Measurements from ENCODE around the gene NCOR2.

The NCOR2 gene

GRCh38 chr12:124561231-124561630 lies 6.2 kb downstream of the NCOR2 start:
- DNase-seq (ENCODE audit: extremely low read depth, low read depth), result no peak
- TF ChIP-seq, protein P1, sequence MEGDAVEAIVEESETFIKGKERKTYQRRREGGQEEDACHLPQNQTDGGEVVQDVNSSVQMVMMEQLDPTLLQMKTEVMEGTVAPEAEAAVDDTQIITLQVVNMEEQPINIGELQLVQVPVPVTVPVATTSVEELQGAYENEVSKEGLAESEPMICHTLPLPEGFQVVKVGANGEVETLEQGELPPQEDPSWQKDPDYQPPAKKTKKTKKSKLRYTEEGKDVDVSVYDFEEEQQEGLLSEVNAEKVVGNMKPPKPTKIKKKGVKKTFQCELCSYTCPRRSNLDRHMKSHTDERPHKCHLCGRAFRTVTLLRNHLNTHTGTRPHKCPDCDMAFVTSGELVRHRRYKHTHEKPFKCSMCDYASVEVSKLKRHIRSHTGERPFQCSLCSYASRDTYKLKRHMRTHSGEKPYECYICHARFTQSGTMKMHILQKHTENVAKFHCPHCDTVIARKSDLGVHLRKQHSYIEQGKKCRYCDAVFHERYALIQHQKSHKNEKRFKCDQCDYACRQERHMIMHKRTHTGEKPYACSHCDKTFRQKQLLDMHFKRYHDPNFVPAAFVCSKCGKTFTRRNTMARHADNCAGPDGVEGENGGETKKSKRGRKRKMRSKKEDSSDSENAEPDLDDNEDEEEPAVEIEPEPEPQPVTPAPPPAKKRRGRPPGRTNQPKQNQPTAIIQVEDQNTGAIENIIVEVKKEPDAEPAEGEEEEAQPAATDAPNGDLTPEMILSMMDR (IDR thresholded peaks at IDR 0.05; ENCODE audit: low read depth, low read length), result no peak

DNA sequence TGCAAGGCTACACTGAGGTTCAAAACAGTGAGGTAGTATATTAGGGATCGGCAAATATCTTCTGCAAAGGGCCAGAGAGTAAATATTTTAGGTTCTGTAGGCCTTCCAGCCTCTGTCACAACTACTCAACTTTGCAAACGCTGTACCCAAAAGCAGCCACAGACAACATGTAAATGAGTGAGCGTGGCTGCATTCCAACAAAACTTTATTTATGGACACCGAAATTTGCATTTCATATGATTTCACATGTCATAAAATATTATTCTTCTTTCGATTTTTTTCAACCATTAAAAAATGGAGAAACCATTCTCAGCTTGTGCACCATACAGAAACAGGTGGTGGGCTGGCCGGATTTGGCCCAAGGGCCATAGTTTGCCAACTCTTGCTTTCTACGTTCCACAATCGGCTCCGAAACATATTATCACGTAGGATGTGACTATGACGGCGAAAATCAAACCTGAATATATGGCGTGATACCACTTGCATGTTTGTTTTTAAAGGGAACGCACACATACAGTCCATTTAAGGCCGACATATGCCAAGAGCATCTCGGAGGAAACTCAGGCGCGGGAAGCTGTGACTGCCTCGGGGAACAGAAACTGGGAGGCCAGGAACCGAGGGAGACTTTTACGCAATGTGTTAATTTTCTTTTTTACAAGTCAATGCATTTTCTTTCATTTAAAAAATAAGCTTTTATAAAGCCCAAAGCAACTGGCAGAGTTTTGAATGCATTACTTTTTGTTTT lies 7.1 kb downstream of the NCOR2 start:
- no peak for DNase-seq (ENCODE audit: extremely low read depth, low read depth)
- TF ChIP-seq, protein P1 (IDR thresholded peaks at IDR 0.05; ENCODE audit: low read depth, low read length), result no peak

- TF ChIP-seq, protein P1 (IDR thresholded peaks at IDR 0.05; ENCODE audit: low read depth, low read length), result no peak
- no peak for DNase-seq (ENCODE audit: extremely low read depth, low read depth)
Observed at GRCh38 chr12:124559182-124560017, 8.0 kb downstream of the NCOR2 start.

- TF ChIP-seq, protein P1 (IDR thresholded peaks at IDR 0.05; ENCODE audit: low read depth, low read length), result no peak
- DNase-seq (ENCODE audit: extremely low read depth, low read depth), result no peak
Observed at GRCh38 chr12:124558313-124558712, 9.1 kb downstream of the NCOR2 start.

GRCh38 chr12:124557518-124558223 lies 9.7 kb downstream of the NCOR2 start:
- no peak for DNase-seq (ENCODE audit: extremely low read depth, low read depth)
- TF ChIP-seq, protein P1 (IDR thresholded peaks at IDR 0.05; ENCODE audit: low read depth, low read length), result no peak

DNA sequence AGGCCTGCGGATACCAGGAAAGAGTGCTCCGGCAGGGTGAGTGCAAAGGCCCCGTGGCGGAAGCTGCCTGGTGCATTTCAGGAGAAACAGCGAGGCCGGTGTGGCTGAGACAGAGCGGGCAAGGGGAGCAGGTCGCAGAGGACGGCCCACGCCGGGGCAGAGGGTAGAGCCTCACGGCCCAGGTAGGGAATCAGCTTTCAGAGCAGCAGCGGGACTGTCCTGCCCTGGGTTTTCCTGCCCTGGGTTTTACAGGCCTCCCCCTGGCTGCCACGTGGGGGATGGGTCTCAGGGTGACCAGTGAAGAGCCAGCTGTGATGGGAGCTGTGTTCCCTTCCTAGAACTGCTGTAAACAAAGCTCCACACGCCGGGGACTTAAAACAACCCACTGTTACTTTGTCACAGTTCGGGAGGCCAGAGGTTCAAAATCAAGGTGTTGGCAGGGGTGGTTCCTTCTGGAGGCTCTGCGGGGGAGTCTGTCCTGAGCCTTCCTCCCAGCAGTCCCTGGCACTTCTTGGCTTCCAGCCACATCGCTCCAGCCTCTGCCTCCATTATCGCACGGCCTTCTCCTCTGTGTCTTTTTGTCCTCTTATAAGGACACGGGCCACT lies 10.4 kb downstream of the NCOR2 start:
- DNase-seq (ENCODE audit: extremely low read depth, low read depth), result no peak
- TF ChIP-seq, protein P1 (IDR thresholded peaks at IDR 0.05; ENCODE audit: low read depth, low read length), result no peak
